ENCODE data around the gene SPECC1.
"Not testable (repeated sequence)": the region's sequence is repeated elsewhere in the genome, so short reads cannot be mapped to it uniquely, and the experiment has no call there.

The SPECC1 gene

GRCh38 chr17:20187049-20187448, 177.9 kb downstream of the SPECC1 start:
- H3K4me3 ChIP-seq (ENCODE audit: low read depth, low read length): no peak overlapping the region
- TF ChIP-seq POLR2A (IDR thresholded peaks at IDR 0.05; ENCODE audit: extremely low read depth, insufficient read length): no peak
- TF ChIP-seq CTCF (IDR thresholded peaks at IDR 0.05; ENCODE audit: low read depth, low read length): no peak
- no peak for TF ChIP-seq MYC (IDR thresholded peaks at IDR 0.05; ENCODE audit: low read depth, low read length)
- TF ChIP-seq, protein P1, sequence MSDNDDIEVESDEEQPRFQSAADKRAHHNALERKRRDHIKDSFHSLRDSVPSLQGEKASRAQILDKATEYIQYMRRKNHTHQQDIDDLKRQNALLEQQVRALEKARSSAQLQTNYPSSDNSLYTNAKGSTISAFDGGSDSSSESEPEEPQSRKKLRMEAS (IDR thresholded peaks at IDR 0.05; ENCODE audit: low read depth, low read length): no peak
- no peak for DNase-seq (ENCODE audit: low read depth)

- no peak overlapping the region for H3K4me3 ChIP-seq (ENCODE audit: low read depth, low read length)
- no peak for DNase-seq (ENCODE audit: low read depth)
- no peak for TF ChIP-seq POLR2A (IDR thresholded peaks at IDR 0.05; ENCODE audit: extremely low read depth, insufficient read length)
- TF ChIP-seq CTCF (IDR thresholded peaks at IDR 0.05; ENCODE audit: low read depth, low read length): no peak
- no peak for TF ChIP-seq MYC (IDR thresholded peaks at IDR 0.05; ENCODE audit: low read depth, low read length)
- TF ChIP-seq, protein P1 (IDR thresholded peaks at IDR 0.05; ENCODE audit: low read depth, low read length): no peak
Observed at GRCh38 chr17:20189302-20189701, 180.1 kb downstream of the SPECC1 start.

DNA sequence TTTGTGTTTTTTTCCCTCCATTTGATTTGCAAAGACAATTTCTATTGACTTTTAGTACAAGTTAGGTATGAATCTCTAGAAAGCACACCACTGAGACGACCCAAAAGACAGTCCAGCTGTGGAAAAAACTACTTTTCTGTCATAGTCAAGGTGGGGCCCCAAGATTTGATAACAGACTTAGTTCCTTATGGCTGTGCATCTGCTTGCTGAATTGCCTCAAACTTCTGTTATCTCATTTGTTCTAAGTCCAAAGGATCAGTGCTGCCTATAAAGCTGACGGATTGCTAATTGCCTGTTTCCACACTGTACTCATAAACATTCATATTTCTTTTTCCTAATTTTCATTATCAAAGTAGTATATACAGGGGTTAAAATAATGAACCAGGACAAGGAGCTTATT, 180.8 kb downstream of the SPECC1 start:
- TF ChIP-seq MYC (IDR thresholded peaks at IDR 0.05; ENCODE audit: low read depth, low read length) (no peak), POLR2A (IDR thresholded peaks at IDR 0.05; ENCODE audit: extremely low read depth, insufficient read length) (no peak), CTCF (IDR thresholded peaks at IDR 0.05; ENCODE audit: low read depth, low read length) (no peak)
- TF ChIP-seq, protein P1 (IDR thresholded peaks at IDR 0.05; ENCODE audit: low read depth, low read length): no peak
- no peak for DNase-seq (ENCODE audit: low read depth)
- H3K4me3 ChIP-seq (ENCODE audit: low read depth, low read length): no peak overlapping the region

DNA sequence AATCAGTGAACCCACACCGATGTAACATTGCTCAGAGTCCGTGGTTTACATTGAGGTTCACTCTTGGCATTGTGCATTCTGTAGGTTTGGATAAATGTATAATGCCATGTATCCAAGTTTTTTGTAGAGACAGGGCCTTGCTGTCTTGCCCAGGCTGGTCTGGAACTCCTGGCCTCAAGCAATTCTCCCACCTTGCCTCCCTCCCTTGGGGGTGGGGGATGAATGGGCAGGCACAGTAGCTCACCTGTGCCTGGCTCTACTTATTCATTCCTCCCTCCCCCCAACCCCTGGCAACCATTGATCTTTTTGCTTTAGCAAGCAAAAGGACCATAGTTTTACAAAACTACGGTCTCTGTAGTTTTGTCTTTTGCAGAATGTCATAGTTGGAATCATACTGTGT, 181.4 kb downstream of the SPECC1 start:
- no peak for DNase-seq (ENCODE audit: low read depth)
- H3K4me3 ChIP-seq (ENCODE audit: low read depth, low read length): no peak overlapping the region
- TF ChIP-seq, protein P1 (IDR thresholded peaks at IDR 0.05; ENCODE audit: low read depth, low read length): no peak
- TF ChIP-seq MYC (IDR thresholded peaks at IDR 0.05; ENCODE audit: low read depth, low read length) (no peak), POLR2A (IDR thresholded peaks at IDR 0.05; ENCODE audit: extremely low read depth, insufficient read length) (no peak), CTCF (IDR thresholded peaks at IDR 0.05; ENCODE audit: low read depth, low read length) (no peak)

DNA sequence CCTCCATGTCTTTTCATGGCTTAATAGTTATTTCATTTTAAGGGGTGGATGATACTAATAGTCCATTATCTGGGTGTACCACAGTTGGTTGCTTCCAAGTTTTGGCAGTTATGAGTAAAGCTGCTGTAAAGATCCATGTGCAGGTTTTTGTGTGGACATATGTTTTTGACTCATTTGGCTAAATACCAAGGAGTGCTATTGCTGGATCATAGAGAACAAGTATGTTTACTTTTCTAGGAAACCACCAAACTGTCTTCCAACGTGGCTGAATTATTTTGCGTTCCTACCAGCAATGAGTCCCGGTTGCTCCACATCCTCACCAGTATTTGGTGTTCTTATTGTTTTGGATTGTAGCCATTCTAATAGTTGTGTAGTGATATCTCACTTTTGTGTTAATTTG, 181.9 kb downstream of the SPECC1 start:
- DNase-seq (ENCODE audit: low read depth): no peak
- H3K4me3 ChIP-seq (ENCODE audit: low read depth, low read length): no peak overlapping the region
- TF ChIP-seq CTCF (IDR thresholded peaks at IDR 0.05; ENCODE audit: low read depth, low read length): no peak
- TF ChIP-seq, protein P1 (IDR thresholded peaks at IDR 0.05; ENCODE audit: low read depth, low read length): no peak
- no peak for TF ChIP-seq POLR2A (IDR thresholded peaks at IDR 0.05; ENCODE audit: extremely low read depth, insufficient read length)
- TF ChIP-seq MYC (IDR thresholded peaks at IDR 0.05; ENCODE audit: low read depth, low read length): no peak

DNA sequence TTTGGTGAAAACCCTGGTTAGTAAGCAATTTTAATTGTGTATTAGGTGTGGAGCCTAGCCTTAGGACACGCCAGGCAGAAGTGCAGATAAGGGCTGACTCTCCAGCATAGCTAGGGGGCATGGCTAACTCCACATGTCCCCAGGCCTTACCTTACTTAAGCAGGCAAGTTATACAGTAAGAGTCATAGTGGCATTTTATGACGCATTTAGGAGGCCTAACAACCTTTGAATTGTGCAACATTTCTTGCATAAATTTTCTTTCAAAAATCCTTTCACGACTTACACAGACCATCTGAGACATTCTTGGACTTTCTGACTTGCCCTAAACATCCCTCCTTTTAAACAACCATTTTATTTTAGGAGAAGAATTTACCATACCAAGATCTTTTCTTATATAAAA, 187.1 kb downstream of the SPECC1 start:
- DNase-seq (ENCODE audit: low read depth); H3K4me3 ChIP-seq (ENCODE audit: low read depth, low read length): not testable (repeated sequence)

All from NB4 (cell line).